SK-N-SH treated with all-trans-retinoic acid at 6 μM for 48 hours (cell line): ENCODE results near the gene WBP2.

Experiments
- ATAC-seq: fragments of 200-7000 bp; cut with Tn5 transposase; 3 replicates; pipeline ENCODE4 v1.9.1; 2020; ENCODE audit warnings: mild to moderate bottlenecking, moderate library complexity
- ARNTL ChIP-seq: fragments of 450-650 bp; formaldehyde crosslinking; IDR thresholded peaks from 2 replicates; pipeline ENCODE4 v1.5.0; 2020; ENCODE audit warnings: low read depth, mild to moderate bottlenecking, moderate library complexity, borderline replicate concordance
- BACH2 ChIP-seq: fragments of 250-450 bp; sonication (Bioruptor Pico); IDR thresholded peaks from 2 replicates; pipeline ENCODE4 v1.9.0; 2021; ENCODE audit warnings: mild to moderate bottlenecking, borderline replicate concordance
- CREB5 ChIP-seq: fragments of 250-450 bp; sonication (Bioruptor Pico); IDR thresholded peaks from 2 replicates; pipeline ENCODE4 v1.5.1; 2020; ENCODE audit warnings: low read depth, mild to moderate bottlenecking, moderate library complexity
- CSDC2 ChIP-seq: fragments of 250-450 bp; sonication (Bioruptor Pico); IDR thresholded peaks from 2 replicates; pipeline ENCODE4 v1.5.0; 2020; ENCODE audit warnings: mild to moderate bottlenecking, moderate library complexity
- CSRNP3 ChIP-seq: fragments of 250-450 bp; sonication (Bioruptor Pico); IDR thresholded peaks from 2 replicates; pipeline ENCODE4 v1.5.1; 2021; ENCODE audit warnings: mild to moderate bottlenecking, moderate library complexity
- ESRRG ChIP-seq: fragments of 250-450 bp; sonication (Bioruptor Pico); IDR thresholded peaks from 2 replicates; pipeline ENCODE4 v1.6.1; 2021; ENCODE audit warnings: mild to moderate bottlenecking
- GLIS3 ChIP-seq: fragments of 250-450 bp; sonication (Bioruptor Pico); IDR thresholded peaks from 2 replicates; pipeline ENCODE4 v1.5.0; 2020; ENCODE audit warnings: mild to moderate bottlenecking, moderate library complexity
- ISL1 ChIP-seq: fragments of 250-450 bp; sonication (Bioruptor Pico); IDR thresholded peaks from 2 replicates; pipeline ENCODE4 v2.1.2; 2022; ENCODE audit warnings: mild to moderate bottlenecking, moderate library complexity
- OSR1 ChIP-seq: fragments of 250-450 bp; sonication (Bioruptor Pico); IDR thresholded peaks from 2 replicates; pipeline ENCODE4 v1.8.0; 2022; ENCODE audit warnings: moderate library complexity, mild to moderate bottlenecking, inconsistent platforms
- PATZ1 ChIP-seq: fragments of 250-450 bp; sonication (Bioruptor Pico); IDR thresholded peaks from 2 replicates; pipeline ENCODE4 v1.8.0; 2020; ENCODE audit warnings: mild to moderate bottlenecking, moderate library complexity, borderline replicate concordance
- POU6F1 ChIP-seq: fragments of 250-450 bp; sonication (Bioruptor Pico); IDR thresholded peaks from 2 replicates; pipeline ENCODE4 v1.8.0; 2021; ENCODE audit warnings: low read depth, mild to moderate bottlenecking, moderate library complexity, borderline replicate concordance
- PPARA ChIP-seq: fragments of 250-450 bp; sonication (Bioruptor Pico); IDR thresholded peaks from 2 replicates; pipeline ENCODE4 v1.5.0; 2020; ENCODE audit warnings: mild to moderate bottlenecking, borderline replicate concordance
- RARB ChIP-seq: fragments of 250-450 bp; sonication (Bioruptor Pico); IDR thresholded peaks from 2 replicates; pipeline ENCODE4 v1.8.0; 2021; ENCODE audit warnings: mild to moderate bottlenecking, moderate library complexity
- SNAI2 ChIP-seq: fragments of 250-450 bp; sonication (Bioruptor Pico); IDR thresholded peaks from 2 replicates; pipeline ENCODE4 v1.5.0; 2020; ENCODE audit warnings: mild to moderate bottlenecking, moderate library complexity
- TCF4 ChIP-seq: fragments of 250-450 bp; sonication (Bioruptor Pico); IDR thresholded peaks from 2 replicates; pipeline ENCODE4 v1.8.0; 2021; ENCODE audit warnings: mild to moderate bottlenecking, moderate library complexity, borderline replicate concordance
- TOX ChIP-seq: fragments of 250-450 bp; sonication (Bioruptor Pico); IDR thresholded peaks from 2 replicates; pipeline ENCODE4 v1.8.0; 2021; ENCODE audit warnings: mild to moderate bottlenecking, moderate library complexity, borderline replicate concordance
- TSHZ2 ChIP-seq: fragments of 250-450 bp; sonication (Bioruptor Pico); IDR thresholded peaks from 2 replicates; pipeline ENCODE4 v1.5.0; 2020; ENCODE audit warnings: mild to moderate bottlenecking, moderate library complexity
- ZC3H10 ChIP-seq: fragments of 250-450 bp; sonication (Bioruptor Pico); IDR thresholded peaks from 2 replicates; pipeline ENCODE4 v1.5.1; 2021; ENCODE audit warnings: mild to moderate bottlenecking, moderate library complexity
- ZFP3 ChIP-seq: fragments of 250-450 bp; sonication (Bioruptor Pico); IDR thresholded peaks from 2 replicates; pipeline ENCODE4 v1.5.0; 2020; ENCODE audit warnings: mild to moderate bottlenecking, moderate library complexity
- ZNF565 ChIP-seq: fragments of 450-650 bp; formaldehyde crosslinking; conservative IDR thresholded peaks from 2 replicates; pipeline ENCODE4 v1.5.0; 2020; ENCODE audit warnings: low read depth, mild to moderate bottlenecking, moderate library complexity
- ZNF70 ChIP-seq: fragments of 450-650 bp; formaldehyde crosslinking; IDR thresholded peaks from 2 replicates; pipeline ENCODE4 v1.5.0; 2020; ENCODE audit warnings: mild to moderate bottlenecking, moderate library complexity
- ZNF8 ChIP-seq: fragments of 450-650 bp; formaldehyde crosslinking; IDR thresholded peaks from 2 replicates; pipeline ENCODE4 v1.5.0; 2020; ENCODE audit warnings: mild to moderate bottlenecking, moderate library complexity

Gene WBP2

DNA sequence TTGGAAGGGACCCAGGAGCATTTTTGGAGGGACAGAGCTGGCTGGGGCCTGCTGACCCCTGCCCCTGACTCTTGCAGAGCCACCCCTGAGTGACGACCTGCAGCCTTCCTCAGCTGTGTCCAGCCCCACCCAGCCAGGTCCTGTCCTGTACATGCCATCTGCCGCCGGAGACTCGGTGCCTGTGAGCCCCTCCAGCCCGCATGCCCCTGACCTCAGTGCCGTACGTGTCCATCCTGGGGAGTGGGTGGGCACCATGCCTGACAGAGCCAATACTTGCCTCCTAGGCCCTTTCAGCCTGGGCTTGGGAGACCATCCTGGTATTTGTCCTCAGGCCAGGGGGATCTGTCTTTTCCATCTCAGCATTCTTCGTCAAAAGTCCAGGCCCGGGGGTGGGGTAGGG lies 38.4 kb downstream of the WBP2 start:
- TF ChIP-seq ZNF70 (no peak), ARNTL (no peak), CSDC2 (no peak), POU6F1 (CRISPR knock-in tag) (no peak), ZNF565 (CRISPR knock-in tag) (no peak), RARB (CRISPR knock-in tag) (no peak), GLIS3 (CRISPR knock-in tag) (no peak), TSHZ2 (CRISPR knock-in tag) (no peak), TOX (CRISPR knock-in tag) (no peak), BACH2 (CRISPR knock-in tag) (no peak), ZC3H10 (CRISPR knock-in tag) (no peak), CSRNP3 (CRISPR knock-in tag) (no peak), OSR1 (no peak), ISL1 (no peak), TCF4 (CRISPR knock-in tag) (no peak), SNAI2 (CRISPR knock-in tag) (no peak)
- no peak for ATAC-seq

GRCh38 chr17:75815399-75815798 lies 39.7 kb downstream of the WBP2 start:
- TF ChIP-seq RARB (CRISPR knock-in tag) (no peak), ZNF70 (no peak), BACH2 (CRISPR knock-in tag) (no peak), ARNTL (no peak), TCF4 (CRISPR knock-in tag) (no peak), PPARA (CRISPR knock-in tag) (no peak), ZFP3 (CRISPR knock-in tag) (no peak), ZNF8 (CRISPR knock-in tag) (no peak), PATZ1 (CRISPR knock-in tag) (no peak), ISL1 (no peak), TSHZ2 (CRISPR knock-in tag) (no peak), GLIS3 (CRISPR knock-in tag) (no peak), TOX (CRISPR knock-in tag) (no peak), CREB5 (CRISPR knock-in tag) (no peak), OSR1 (no peak), ESRRG (no peak), CSRNP3 (CRISPR knock-in tag) (no peak), ZNF565 (CRISPR knock-in tag) (no peak), SNAI2 (CRISPR knock-in tag) (no peak)
- ATAC-seq = no peak
